Measurements from ENCODE around the gene AGR2. TPM values are rescaled to one million over a fixed set of nuclear protein-coding genes. Genes with fewer than 3 reads are reported as not detected.

Gene AGR2
- total and polyA plus RNA-seq, 2 of the 4 experiments (the other 2 are of a cell fraction): not detected

GRCh38 chr7:16813232-16813616 is 8.4 kb upstream of the AGR2 start:
- H4K5ac ChIP-seq (ENCODE audit: low read depth, low read length): no peak overlapping the region
- H2BK20ac ChIP-seq (ENCODE audit: low read depth, low read length): no peak overlapping the region
- H2BK5ac ChIP-seq (ENCODE audit: low read depth, low read length, poor library complexity, severe bottlenecking): no peak overlapping the region
- H3K56ac ChIP-seq (ENCODE audit: extremely low read depth, insufficient read depth, low read length): no peak overlapping the region
- no peak for ATAC-seq (ENCODE audit: low read depth)
- H3K9me1 ChIP-seq (ENCODE audit: insufficient read depth, low read length): no peaks in the 10 kb centered on the region
- no peaks in the 10 kb centered on the region for H3K79me1 ChIP-seq (ENCODE audit: low read depth in 1 of 2, low read length in 2 of 2)
- no peak overlapping the region for H4K91ac ChIP-seq (ENCODE audit: insufficient read depth, low read depth, low read length)
- H3K4me1 ChIP-seq (ENCODE audit: control insufficient read depth, insufficient read depth, low read length): peaks cover 3% of the 10 kb centered on the region; the same call in 1 of the 2 replicates
- H2AK9ac ChIP-seq (replicated peaks; ENCODE audit: low read depth, low read length, poor library complexity): no peak overlapping the region
- in situ Hi-C loops (cut with MboI; ENCODE audit: low sequenced_read_pairs): no loop called here
- H4K8ac ChIP-seq (ENCODE audit: low read depth in 2 of 2, low read length in 2 of 2): no peak overlapping the region
- no peak for DNase-seq
- no peak overlapping the region for H3K4ac ChIP-seq (ENCODE audit: low read depth, low read length)
- H3K9ac ChIP-seq (ENCODE audit: low read depth, low read length): no peak overlapping the region
- intact Hi-C loops (cut with micrococcal nuclease): no loop called here
- TF ChIP-seq POLR2A (IDR thresholded peaks at IDR 0.05; ENCODE audit: low read depth, low read length): no peak
- TF ChIP-seq RFX5 (IDR thresholded peaks at IDR 0.05; ENCODE audit: low read depth, low read length): no peak
- TF ChIP-seq CHD1 (IDR thresholded peaks at IDR 0.05; ENCODE audit: low read depth, low read length): no peak
- TF ChIP-seq SMC3 (IDR thresholded peaks at IDR 0.05; ENCODE audit: low read depth, low read length): no peak
- TF ChIP-seq, protein P1, sequence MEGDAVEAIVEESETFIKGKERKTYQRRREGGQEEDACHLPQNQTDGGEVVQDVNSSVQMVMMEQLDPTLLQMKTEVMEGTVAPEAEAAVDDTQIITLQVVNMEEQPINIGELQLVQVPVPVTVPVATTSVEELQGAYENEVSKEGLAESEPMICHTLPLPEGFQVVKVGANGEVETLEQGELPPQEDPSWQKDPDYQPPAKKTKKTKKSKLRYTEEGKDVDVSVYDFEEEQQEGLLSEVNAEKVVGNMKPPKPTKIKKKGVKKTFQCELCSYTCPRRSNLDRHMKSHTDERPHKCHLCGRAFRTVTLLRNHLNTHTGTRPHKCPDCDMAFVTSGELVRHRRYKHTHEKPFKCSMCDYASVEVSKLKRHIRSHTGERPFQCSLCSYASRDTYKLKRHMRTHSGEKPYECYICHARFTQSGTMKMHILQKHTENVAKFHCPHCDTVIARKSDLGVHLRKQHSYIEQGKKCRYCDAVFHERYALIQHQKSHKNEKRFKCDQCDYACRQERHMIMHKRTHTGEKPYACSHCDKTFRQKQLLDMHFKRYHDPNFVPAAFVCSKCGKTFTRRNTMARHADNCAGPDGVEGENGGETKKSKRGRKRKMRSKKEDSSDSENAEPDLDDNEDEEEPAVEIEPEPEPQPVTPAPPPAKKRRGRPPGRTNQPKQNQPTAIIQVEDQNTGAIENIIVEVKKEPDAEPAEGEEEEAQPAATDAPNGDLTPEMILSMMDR (conservative IDR thresholded peaks at IDR 0.05; ENCODE audit: low read depth, low read length): no peak
- no peak for TF ChIP-seq FOS (IDR thresholded peaks at IDR 0.05; ENCODE audit: low read depth, low read length)
- TF ChIP-seq, protein P2, sequence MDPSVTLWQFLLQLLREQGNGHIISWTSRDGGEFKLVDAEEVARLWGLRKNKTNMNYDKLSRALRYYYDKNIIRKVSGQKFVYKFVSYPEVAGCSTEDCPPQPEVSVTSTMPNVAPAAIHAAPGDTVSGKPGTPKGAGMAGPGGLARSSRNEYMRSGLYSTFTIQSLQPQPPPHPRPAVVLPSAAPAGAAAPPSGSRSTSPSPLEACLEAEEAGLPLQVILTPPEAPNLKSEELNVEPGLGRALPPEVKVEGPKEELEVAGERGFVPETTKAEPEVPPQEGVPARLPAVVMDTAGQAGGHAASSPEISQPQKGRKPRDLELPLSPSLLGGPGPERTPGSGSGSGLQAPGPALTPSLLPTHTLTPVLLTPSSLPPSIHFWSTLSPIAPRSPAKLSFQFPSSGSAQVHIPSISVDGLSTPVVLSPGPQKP (IDR thresholded peaks at IDR 0.05; ENCODE audit: borderline replicate concordance, low read depth, low read length): no peak
- TF ChIP-seq MAFK (IDR thresholded peaks at IDR 0.05; ENCODE audit: low read depth, low read length): no peak
- TF ChIP-seq RCOR1 (IDR thresholded peaks at IDR 0.05; ENCODE audit: insufficient replicate concordance, low read length): no peak
- TF ChIP-seq NFE2L2 (IDR thresholded peaks at IDR 0.05; ENCODE audit: low read depth, low read length): no peak
- H2AFZ ChIP-seq (replicated peaks; ENCODE audit: low read length, poor library complexity): no peak overlapping the region
- no peak overlapping the region for H2BK120ac ChIP-seq (ENCODE audit: low read depth, low read length)
- no peak overlapping the region for H3K18ac ChIP-seq (ENCODE audit: low read depth, low read length)
- H3K36me3 ChIP-seq (ENCODE audit: control insufficient read depth, insufficient read depth, low read length): no peaks in the 10 kb centered on the region
- WGBS, 2 experiments (ENCODE audit: extremely low coverage in 2 of 2, insufficient read length in 1 of 2): no CpG with 5 or more reads among the region's 3 CpGs
- no peak overlapping the region for H3K4me2 ChIP-seq (ENCODE audit: low read depth, low read length)
- CTCF ChIA-PET: no interaction called here
- H4K20me1 ChIP-seq (ENCODE audit: insufficient read depth, low read length): no peaks in the 10 kb centered on the region
- no peaks in the 10 kb centered on the region for H3K9me3 ChIP-seq (ENCODE audit: control insufficient read depth, insufficient read depth, low read length)
- dilution Hi-C loops (cut with HindIII; ENCODE audit: low sequenced_read_pairs, unreplicated experiment): no loop called here
- no peak overlapping the region for H3K4me3 ChIP-seq (ENCODE audit: insufficient read depth, low read depth, low read length)
- H3K23ac ChIP-seq (ENCODE audit: low read depth, low read length): no peak overlapping the region
- no peaks in the 10 kb centered on the region for H3K27me3 ChIP-seq (ENCODE audit: control insufficient read depth, insufficient read depth, low read length)
- H3K27ac ChIP-seq (ENCODE audit: insufficient read depth, low read length): no peak overlapping the region
- no peak overlapping the region for H3K14ac ChIP-seq (replicated peaks; ENCODE audit: low read depth, low read length)
- BruUV-seq (replicated peaks): no TSS peak
- H2AK5ac ChIP-seq (ENCODE audit: low read depth, low read length): no peak overlapping the region
- POLR2A ChIA-PET (ENCODE audit: unreplicated experiment): no interaction called here
- H2BK15ac ChIP-seq (ENCODE audit: low read depth, low read length): no peak overlapping the region
